ENCODE measurements around the gene MGAM2.

DNA sequence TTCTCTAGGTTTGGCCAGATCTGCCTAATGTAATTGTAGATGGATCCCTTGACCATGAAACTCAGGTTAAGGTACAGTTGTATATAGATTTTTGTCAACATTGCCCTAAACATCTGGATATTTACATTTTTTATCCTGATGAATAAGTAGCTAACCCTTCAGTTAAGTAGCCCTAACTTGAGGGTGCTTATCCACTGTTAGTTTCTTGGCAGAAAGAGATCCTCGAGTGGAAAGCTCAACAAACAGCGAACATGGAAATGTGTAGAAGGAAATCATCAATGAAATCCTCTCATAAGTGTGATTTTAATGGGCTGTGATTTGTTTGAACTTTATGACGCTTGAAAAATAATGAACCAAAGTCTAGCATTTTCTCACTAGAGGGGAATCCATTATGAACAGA lies 73.6 kb downstream of the MGAM2 start:
- TF ChIP-seq, protein P1, sequence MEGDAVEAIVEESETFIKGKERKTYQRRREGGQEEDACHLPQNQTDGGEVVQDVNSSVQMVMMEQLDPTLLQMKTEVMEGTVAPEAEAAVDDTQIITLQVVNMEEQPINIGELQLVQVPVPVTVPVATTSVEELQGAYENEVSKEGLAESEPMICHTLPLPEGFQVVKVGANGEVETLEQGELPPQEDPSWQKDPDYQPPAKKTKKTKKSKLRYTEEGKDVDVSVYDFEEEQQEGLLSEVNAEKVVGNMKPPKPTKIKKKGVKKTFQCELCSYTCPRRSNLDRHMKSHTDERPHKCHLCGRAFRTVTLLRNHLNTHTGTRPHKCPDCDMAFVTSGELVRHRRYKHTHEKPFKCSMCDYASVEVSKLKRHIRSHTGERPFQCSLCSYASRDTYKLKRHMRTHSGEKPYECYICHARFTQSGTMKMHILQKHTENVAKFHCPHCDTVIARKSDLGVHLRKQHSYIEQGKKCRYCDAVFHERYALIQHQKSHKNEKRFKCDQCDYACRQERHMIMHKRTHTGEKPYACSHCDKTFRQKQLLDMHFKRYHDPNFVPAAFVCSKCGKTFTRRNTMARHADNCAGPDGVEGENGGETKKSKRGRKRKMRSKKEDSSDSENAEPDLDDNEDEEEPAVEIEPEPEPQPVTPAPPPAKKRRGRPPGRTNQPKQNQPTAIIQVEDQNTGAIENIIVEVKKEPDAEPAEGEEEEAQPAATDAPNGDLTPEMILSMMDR (conservative IDR thresholded peaks at IDR 0.05; ENCODE audit: low read depth, low read length), result no peak
- no peak for TF ChIP-seq EZH2 (IDR thresholded peaks at IDR 0.05; ENCODE audit: borderline replicate concordance, low read depth, low read length, poor library complexity, severe bottlenecking)
